Measurements from ENCODE around the gene OR5AC2.

GRCh38 chr3:98058244-98058960, 28.6 kb upstream of the OR5AC2 start:
- no peak for TF ChIP-seq CTCF (conservative IDR thresholded peaks at IDR 0.05 in 1 of 2, IDR thresholded peaks at IDR 0.05 in 1 of 2; ENCODE audit: extremely low read depth in 1 of 2, insufficient read depth in 1 of 2, low read depth in 1 of 2, low read length in 2 of 2)
- no peak for TF ChIP-seq EZH2 (IDR thresholded peaks at IDR 0.05; ENCODE audit: borderline replicate concordance, low read length)
